ENCODE data around the gene NOL9. TPM values are rescaled to one million over a fixed set of nuclear protein-coding genes. Genes with fewer than 3 reads are reported as not detected.

The NOL9 gene
- total and polyA plus RNA-seq, 9 of the 15 experiments (the other 6 are each of a cell fraction or from before 2014, with no cell fraction given), result 5.6 to 76.5 (median 47.3) TPM

DNA sequence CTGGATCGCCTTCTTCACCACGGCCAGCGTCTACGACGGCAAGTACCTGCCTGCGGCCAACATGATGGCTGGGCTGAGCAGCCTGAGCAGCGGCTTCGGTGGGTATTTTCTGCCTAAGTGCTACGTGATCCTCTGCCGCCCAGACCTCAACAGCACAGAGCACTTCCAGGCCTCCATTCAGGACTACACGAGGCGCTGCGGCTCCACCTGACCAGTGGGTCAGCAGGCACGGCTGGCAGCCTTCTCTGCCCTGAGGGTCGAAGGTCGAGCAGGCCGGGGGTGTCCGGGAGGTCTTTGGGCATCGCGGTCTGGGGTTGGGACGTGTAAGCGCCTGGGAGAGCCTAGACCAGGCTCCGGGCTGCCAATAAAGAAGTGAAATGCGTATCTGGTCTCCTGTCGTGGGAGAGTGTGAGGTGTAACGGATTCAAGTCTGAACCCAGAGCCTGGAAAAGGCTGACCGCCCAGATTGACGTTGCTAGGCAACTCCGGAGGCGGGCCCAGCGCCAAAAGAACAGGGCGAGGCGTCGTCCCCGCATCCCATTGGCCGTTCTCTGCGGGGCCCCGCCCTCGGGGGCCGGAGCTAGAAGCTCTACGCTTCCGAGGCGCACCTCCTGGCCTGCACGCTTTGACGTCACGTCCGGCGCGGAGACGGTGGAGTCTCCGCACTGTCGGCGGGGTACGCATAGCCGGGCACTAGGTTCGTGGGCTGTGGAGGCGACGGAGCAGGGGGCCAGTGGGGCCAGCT, 25.2 kb upstream of the NOL9 start, which contains the start of gene ZBTB48 (continued):
- no peak for TF ChIP-seq ZNF79 (CRISPR knock-in tag; IDR thresholded peaks at IDR 0.05; ENCODE audit: low read depth)
- TF ChIP-seq MLX (CRISPR knock-in tag; conservative IDR thresholded peaks at IDR 0.05), result no peak
- TF ChIP-seq, protein P1, sequence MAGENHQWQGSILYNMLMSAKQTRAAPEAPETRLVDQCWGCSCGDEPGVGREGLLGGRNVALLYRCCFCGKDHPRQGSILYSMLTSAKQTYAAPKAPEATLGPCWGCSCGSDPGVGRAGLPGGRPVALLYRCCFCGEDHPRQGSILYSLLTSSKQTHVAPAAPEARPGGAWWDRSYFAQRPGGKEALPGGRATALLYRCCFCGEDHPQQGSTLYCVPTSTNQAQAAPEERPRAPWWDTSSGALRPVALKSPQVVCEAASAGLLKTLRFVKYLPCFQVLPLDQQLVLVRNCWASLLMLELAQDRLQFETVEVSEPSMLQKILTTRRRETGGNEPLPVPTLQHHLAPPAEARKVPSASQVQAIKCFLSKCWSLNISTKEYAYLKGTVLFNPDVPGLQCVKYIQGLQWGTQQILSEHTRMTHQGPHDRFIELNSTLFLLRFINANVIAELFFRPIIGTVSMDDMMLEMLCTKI (IDR thresholded peaks at IDR 0.05; ENCODE audit: partially characterized antibody), result no peak
- TF ChIP-seq GABPA (tag; conservative IDR thresholded peaks at IDR 0.05; ENCODE audit: low read depth), result peak; percentile 95
- no peak for TF ChIP-seq BACH1 (tag; IDR thresholded peaks at IDR 0.05)
- TF ChIP-seq ESRRB (CRISPR knock-in tag; IDR thresholded peaks at IDR 0.05; ENCODE audit: borderline replicate concordance), result no peak
- TF ChIP-seq, protein P2, sequence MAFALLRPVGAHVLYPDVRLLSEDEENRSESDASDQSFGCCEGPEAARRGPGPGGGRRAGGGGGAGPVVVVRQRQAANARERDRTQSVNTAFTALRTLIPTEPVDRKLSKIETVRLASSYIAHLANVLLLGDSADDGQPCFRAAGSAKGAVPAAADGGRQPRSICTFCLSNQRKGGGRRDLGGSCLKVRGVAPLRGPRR (CRISPR knock-in tag; IDR thresholded peaks at IDR 0.05), result no peak
- TF ChIP-seq DACH1 (IDR thresholded peaks at IDR 0.05; ENCODE audit: partially characterized antibody), result no peak
- no peak for TF ChIP-seq PCBP2 (IDR thresholded peaks at IDR 0.05; ENCODE audit: low read depth, low read length, poor library complexity, severe bottlenecking)
- TF ChIP-seq, protein P3, sequence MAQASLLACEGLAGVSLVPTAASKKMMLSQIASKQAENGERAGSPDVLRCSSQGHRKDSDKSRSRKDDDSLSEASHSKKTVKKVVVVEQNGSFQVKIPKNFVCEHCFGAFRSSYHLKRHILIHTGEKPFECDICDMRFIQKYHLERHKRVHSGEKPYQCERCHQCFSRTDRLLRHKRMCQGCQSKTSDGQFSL (CRISPR knock-in tag; IDR thresholded peaks at IDR 0.05), result no peak
- TF ChIP-seq, protein P3 (tag; IDR thresholded peaks at IDR 0.05), result no peak
- TF ChIP-seq TCF7L2 (IDR thresholded peaks at IDR 0.05; ENCODE audit: low read depth, low read length), result no peak
- no peak for TF ChIP-seq ZNF24 (IDR thresholded peaks at IDR 0.05)
- TF ChIP-seq JUND (IDR thresholded peaks at IDR 0.05; ENCODE audit: borderline replicate concordance, low read depth, low read length), result peak; percentile 40; the same call in 1 of the 2 replicates
- TF ChIP-seq JUND (tag; IDR thresholded peaks at IDR 0.05; ENCODE audit: borderline replicate concordance, low read depth, low read length), result peak; percentile 13; the same call in 1 of the 3 replicates
- peak; percentile 61 to 67; a peak in 1 of 4 replicates for TF ChIP-seq SIN3A (IDR thresholded peaks at IDR 0.05; ENCODE audit: borderline replicate concordance in 2 of 2, control insufficient read depth in 1 of 2, low read depth in 2 of 2, low read length in 2 of 2)
- TF ChIP-seq PKNOX1 (IDR thresholded peaks at IDR 0.05), result peak; percentile 66; the same call in 1 of the 2 replicates
- peak; percentile 39; the same call in 1 of the 2 replicates for TF ChIP-seq ETV5 (CRISPR knock-in tag; IDR thresholded peaks at IDR 0.05; ENCODE audit: low read depth)
- no peak for TF ChIP-seq RNF219 (CRISPR knock-in tag; IDR thresholded peaks at IDR 0.05)
- peak; percentile 62; the same call in 1 of the 2 replicates for TF ChIP-seq MXI1 (IDR thresholded peaks at IDR 0.05; ENCODE audit: low read depth, low read length)
